Esophagus squamous epithelium (tissue), 4 donors: ENCODE data around the gene THEM4.
"Not testable (repeated sequence)": the region's sequence is repeated elsewhere in the genome, so short reads cannot be mapped to it uniquely, and the experiment has no call there.

Source experiments
- POLR2A ChIP-seq, 4 donors: fragments of 450-650 bp; IDR thresholded peaks; one replicate each; pipeline ENCODE4 v1.6.1; 2017; ENCODE audit warnings: antibody characterized with exemption in 4 of 4, mild to moderate bottlenecking in 4 of 4, moderate library complexity in 3 of 4
- TF ChIP-seq, protein P1 (sequence below), 6 experiments: fragments of 450-650 bp in 4 of 6; fragments of 200-600 bp in 2 of 6; sonication (generic) in 2 of 6; IDR thresholded peaks; one replicate each; pipeline ENCODE4 v1.5.1; 2016 to 2019; ENCODE audit warnings: antibody characterized with exemption in 6 of 6, mild to moderate bottlenecking in 4 of 6, moderate library complexity in 4 of 6

DNA sequence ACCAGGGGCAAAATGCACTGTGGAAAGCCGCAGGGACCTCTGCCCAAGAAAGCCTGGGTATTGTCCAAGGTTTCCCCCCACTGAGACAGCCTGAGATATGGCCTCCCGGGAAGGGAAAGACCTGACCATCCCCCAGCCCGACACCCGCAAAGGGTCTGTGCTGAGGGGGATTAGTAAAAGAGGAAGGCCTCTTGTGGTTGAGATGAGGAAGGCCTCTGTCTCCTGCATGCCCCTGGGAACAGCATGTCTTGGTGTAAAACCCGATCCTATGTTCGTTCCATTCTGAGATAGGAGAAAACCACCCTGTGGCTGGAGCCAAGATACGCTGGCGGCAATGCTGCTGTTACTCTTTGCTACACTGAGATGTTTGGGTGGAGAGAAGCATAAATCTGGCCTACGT, 36.5 kb downstream of the THEM4 start:
- TF ChIP-seq POLR2A (IDR thresholded peaks at IDR 0.05): not testable (repeated sequence)
- TF ChIP-seq, protein P1, sequence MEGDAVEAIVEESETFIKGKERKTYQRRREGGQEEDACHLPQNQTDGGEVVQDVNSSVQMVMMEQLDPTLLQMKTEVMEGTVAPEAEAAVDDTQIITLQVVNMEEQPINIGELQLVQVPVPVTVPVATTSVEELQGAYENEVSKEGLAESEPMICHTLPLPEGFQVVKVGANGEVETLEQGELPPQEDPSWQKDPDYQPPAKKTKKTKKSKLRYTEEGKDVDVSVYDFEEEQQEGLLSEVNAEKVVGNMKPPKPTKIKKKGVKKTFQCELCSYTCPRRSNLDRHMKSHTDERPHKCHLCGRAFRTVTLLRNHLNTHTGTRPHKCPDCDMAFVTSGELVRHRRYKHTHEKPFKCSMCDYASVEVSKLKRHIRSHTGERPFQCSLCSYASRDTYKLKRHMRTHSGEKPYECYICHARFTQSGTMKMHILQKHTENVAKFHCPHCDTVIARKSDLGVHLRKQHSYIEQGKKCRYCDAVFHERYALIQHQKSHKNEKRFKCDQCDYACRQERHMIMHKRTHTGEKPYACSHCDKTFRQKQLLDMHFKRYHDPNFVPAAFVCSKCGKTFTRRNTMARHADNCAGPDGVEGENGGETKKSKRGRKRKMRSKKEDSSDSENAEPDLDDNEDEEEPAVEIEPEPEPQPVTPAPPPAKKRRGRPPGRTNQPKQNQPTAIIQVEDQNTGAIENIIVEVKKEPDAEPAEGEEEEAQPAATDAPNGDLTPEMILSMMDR (IDR thresholded peaks at IDR 0.05): not testable (repeated sequence)
